ENCODE results near the gene TMEM80.

The TMEM80 gene

DNA sequence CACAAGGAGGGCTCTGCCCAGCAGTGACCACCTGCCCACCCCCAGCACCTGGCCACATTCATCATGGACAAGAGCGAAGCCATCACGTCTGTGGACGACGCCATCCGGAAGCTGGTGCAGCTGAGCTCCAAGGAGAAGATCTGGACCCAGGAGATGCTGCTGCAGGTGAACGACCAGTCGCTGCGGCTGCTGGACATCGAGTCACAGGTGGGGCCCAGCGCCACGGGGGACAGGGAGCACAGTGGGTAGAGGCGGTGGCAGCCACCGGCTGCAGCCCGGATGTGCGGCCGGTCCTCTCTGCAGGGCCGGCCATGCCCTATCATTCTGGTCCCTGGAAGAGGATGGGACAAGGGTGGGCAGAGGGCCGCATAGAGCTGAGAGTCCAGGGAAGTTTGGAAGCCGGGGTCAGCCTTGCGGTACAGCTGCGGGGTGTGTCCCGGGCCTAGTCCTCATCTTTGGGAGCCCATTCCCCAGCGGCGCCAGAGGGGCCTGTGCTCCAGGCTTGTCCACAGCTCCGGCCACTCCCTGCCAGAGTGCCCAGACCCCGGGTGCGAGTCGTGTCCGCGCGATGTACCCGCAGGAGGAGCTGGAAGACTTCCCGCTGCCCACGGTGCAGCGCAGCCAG lies 24.5 kb downstream of the TMEM80 start (continued):
- TF ChIP-seq ZNF274 (IDR thresholded peaks at IDR 0.05; ENCODE audit: low read length) (no peak), ZNF274 (tag by site-specific recombination; IDR thresholded peaks at IDR 0.05; ENCODE audit: borderline replicate concordance) (no peak), TCF7L2 (IDR thresholded peaks at IDR 0.05; ENCODE audit: borderline replicate concordance, low read depth, low read length) (no peak), KLF8 (tag by site-specific recombination; IDR thresholded peaks at IDR 0.05) (no peak), ZNF335 (tag by site-specific recombination; conservative IDR thresholded peaks at IDR 0.05) (no peak), ZNF184 (tag by site-specific recombination; IDR thresholded peaks at IDR 0.05) (no peak), ZNF280C (tag by site-specific recombination; IDR thresholded peaks at IDR 0.05) (no peak), ZBTB21 (tag by site-specific recombination; IDR thresholded peaks at IDR 0.05) (no peak)

- no peaks in the 10 kb centered on the region for H3K4me1 ChIP-seq (ENCODE audit: control insufficient read depth, insufficient read depth, low read length)
- H3K36me3 ChIP-seq (ENCODE audit: control insufficient read depth in 2 of 2, insufficient read depth in 1 of 2, low read length in 2 of 2), result no peaks in the 10 kb centered on the region
- POLR2A ChIA-PET, result no interaction called here
- H3K27ac ChIP-seq (ENCODE audit: extremely low read depth, low read depth, low read length), result no peak overlapping the region
- H3K4me3 ChIP-seq (ENCODE audit: low read depth, low read length), result no peak overlapping the region
- CTCF ChIA-PET, result interaction anchor here (3.8 kb wide), 1 partner anchor 165 kb away, joined by 17 read pairs; no protein-coding TSS in a partner anchor
- TF ChIP-seq ZNF645 (tag by site-specific recombination; IDR thresholded peaks at IDR 0.05) (no peak), KLF1 (tag by site-specific recombination; IDR thresholded peaks at IDR 0.05) (0 out of 2 replicates have a peak, but pooled peaks have one; percentile 22)
- no peaks in the 10 kb centered on the region for H3K9me3 ChIP-seq (ENCODE audit: control insufficient read depth, insufficient read depth, low read depth, low read length)
Measured at GRCh38 chr11:720642-721246, 25.1 kb downstream of the TMEM80 start.

DNA sequence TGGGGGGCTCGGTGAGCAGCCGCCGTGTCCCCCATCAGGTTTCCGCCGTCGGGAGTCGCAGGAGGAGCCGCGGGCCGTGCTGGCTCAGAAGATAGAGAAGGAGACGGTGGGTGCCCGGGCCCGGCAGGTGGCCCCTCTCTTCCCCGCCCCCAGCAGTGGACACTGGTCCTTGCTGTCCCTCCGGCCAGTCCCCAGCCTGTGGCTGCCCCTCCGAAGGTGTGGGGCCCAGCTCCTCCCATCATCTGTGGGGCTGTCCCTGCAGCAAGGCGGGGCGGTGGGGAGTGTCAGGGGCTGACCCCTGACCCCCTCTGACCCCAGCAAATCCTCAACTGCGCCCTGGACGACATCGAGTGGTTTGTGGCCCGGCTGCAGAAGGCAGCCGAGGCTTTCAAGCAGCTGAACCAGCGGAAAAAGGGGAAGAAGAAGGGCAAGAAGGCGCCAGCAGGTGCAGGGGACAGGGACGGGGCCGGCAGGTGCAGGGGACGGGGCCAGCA lies 25.7 kb downstream of the TMEM80 start:
- Histone ChIP-seq H3K4me1 (ENCODE audit: control insufficient read depth, insufficient read depth, low read length) (no peaks in the 10 kb centered on the region), H3K27ac (ENCODE audit: extremely low read depth, low read depth, low read length) (no peak overlapping the region), H3K4me3 (ENCODE audit: low read depth, low read length) (no peak overlapping the region), H3K36me3 (ENCODE audit: control insufficient read depth in 2 of 2, insufficient read depth in 1 of 2, low read length in 2 of 2) (no peaks in the 10 kb centered on the region), H3K9me3 (ENCODE audit: control insufficient read depth, insufficient read depth, low read depth, low read length) (no peaks in the 10 kb centered on the region)
- TF ChIP-seq, protein P1, sequence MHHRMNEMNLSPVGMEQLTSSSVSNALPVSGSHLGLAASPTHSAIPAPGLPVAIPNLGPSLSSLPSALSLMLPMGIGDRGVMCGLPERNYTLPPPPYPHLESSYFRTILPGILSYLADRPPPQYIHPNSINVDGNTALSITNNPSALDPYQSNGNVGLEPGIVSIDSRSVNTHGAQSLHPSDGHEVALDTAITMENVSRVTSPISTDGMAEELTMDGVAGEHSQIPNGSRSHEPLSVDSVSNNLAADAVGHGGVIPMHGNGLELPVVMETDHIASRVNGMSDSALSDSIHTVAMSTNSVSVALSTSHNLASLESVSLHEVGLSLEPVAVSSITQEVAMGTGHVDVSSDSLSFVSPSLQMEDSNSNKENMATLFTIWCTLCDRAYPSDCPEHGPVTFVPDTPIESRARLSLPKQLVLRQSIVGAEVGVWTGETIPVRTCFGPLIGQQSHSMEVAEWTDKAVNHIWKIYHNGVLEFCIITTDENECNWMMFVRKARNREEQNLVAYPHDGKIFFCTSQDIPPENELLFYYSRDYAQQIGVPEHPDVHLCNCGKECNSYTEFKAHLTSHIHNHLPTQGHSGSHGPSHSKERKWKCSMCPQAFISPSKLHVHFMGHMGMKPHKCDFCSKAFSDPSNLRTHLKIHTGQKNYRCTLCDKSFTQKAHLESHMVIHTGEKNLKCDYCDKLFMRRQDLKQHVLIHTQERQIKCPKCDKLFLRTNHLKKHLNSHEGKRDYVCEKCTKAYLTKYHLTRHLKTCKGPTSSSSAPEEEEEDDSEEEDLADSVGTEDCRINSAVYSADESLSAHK (tag by site-specific recombination; IDR thresholded peaks at IDR 0.05), result no peak
- TF ChIP-seq ZNF239 (tag by site-specific recombination; IDR thresholded peaks at IDR 0.05), result no peak
- no peak for TF ChIP-seq ZNF391 (tag by site-specific recombination; IDR thresholded peaks at IDR 0.05; ENCODE audit: borderline replicate concordance, low read depth)
- no peak for TF ChIP-seq ZNF785 (tag by site-specific recombination; IDR thresholded peaks at IDR 0.05)
- TF ChIP-seq ZNF350 (tag by site-specific recombination; IDR thresholded peaks at IDR 0.05), result no peak
- TF ChIP-seq ZNF654 (tag by site-specific recombination; IDR thresholded peaks at IDR 0.05; ENCODE audit: low read depth), result no peak
- TF ChIP-seq ZNF777 (tag by site-specific recombination; IDR thresholded peaks at IDR 0.05; ENCODE audit: borderline replicate concordance), result no peak
- TF ChIP-seq HOXA7 (CRISPR knock-in tag; IDR thresholded peaks at IDR 0.05; ENCODE audit: borderline replicate concordance), result no peak
- no peak for TF ChIP-seq ZNF16 (tag by site-specific recombination; IDR thresholded peaks at IDR 0.05; ENCODE audit: low read depth)
- TF ChIP-seq ZNF670 (tag by site-specific recombination; IDR thresholded peaks at IDR 0.05; ENCODE audit: low read depth), result no peak
- POLR2A ChIA-PET, result interaction anchor here (3.2 kb wide), 1 partner anchor 25 kb away, joined by 16 read pairs; the partner anchor contains the start of gene TMEM80
- CTCF ChIA-PET, result interaction anchor here (1.0 to 3.8 kb wide), 3 partner anchors 14 to 202 kb away, joined by 3 to 17 read pairs (median 4); no protein-coding TSS in a partner anchor
